IgD-negative memory B cell (primary cell): ENCODE results near the gene EXPH5. TPM values are rescaled to one million over a fixed set of nuclear protein-coding genes. Genes with fewer than 3 reads are reported as not detected.
A peak's percentile ranks its signal among the peaks of the same experiment; 100 is the strongest.

Experiments used
- H3K27ac Mint-ChIP-seq, 3 donors: one replicate each; pipeline ENCODE4 v1.8.0; 2020 to 2022; ENCODE audit warnings: mild to moderate bottlenecking in 3 of 3, mixed read lengths in 3 of 3, moderate library complexity in 1 of 3
- H3K27me3 Mint-ChIP-seq: one replicate; pipeline ENCODE4 v1.8.0; 2021; ENCODE audit warnings: mixed read lengths
- H3K36me3 Mint-ChIP-seq: one replicate; pipeline ENCODE4 v1.8.0; 2020; ENCODE audit warnings: mild to moderate bottlenecking, mixed read lengths
- H3K4me1 Mint-ChIP-seq, 3 donors: one replicate each; pipeline ENCODE4 v1.8.0; 2020 to 2022; ENCODE audit warnings: mixed read lengths in 3 of 3, mild to moderate bottlenecking in 1 of 3
- H3K4me3 Mint-ChIP-seq, 4 donors: one replicate each; pipeline ENCODE4 v1.8.0; 2020 to 2022; ENCODE audit warnings: mild to moderate bottlenecking in 4 of 4, mixed read lengths in 4 of 4, moderate library complexity in 3 of 4
- H3K9me3 Mint-ChIP-seq, 3 donors: one replicate each; pipeline ENCODE4 v1.8.0; 2020 to 2021; ENCODE audit warnings: mixed read lengths in 3 of 3, mild to moderate bottlenecking in 1 of 3
- polyA plus RNA-seq: library from polyadenylated mRNA; unstranded; fragments of 300-500 nt; fragmentation: Illumina TruSeq; gene quantifications from one replicate; pipeline ENCODE4 v1.2.3, GENCODE V29; 2021

The EXPH5 gene
- polyA plus RNA-seq, 1 donor from 2014 or later = 0.05 TPM

DNA sequence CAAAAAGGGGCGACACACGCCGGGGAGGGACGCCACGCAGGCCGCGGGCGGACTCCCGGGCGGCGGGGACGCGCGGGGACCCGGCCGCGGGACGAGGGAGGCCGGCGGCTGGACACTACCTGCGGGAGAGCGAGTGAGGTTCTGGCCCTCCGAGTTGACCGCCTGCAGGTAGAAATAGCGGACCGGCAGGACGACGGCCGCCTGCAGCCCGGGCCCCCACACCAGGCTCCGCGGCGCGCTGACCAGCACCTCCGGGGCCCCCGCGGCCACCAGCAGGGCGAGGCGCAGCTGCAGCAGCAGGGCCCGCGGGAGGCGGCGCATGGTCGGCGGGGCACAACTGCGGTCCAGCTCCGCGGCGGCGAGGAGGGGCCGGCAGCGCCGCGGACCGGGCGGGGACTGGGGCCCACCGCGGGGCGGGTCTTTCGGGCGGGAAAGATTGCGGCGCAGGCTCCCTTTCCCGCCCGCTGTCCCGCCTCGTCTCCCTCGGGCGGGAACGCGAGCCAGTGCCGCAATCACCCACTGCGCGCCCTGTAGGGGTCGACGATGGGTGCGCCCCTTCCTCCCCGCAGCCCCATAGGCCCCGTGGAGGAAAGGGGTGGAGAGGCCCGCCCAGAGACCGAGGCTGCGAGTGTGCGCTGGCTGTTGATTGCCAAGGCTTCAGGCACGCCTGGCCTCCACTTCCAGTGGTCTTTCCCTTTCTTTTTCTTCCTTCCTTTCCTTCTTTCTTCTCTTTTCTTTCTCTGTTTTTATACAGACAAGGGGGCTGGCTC is 95.3 kb downstream of the EXPH5 start, which contains the start of gene POGLUT3:
POGLUT3 (minus strand) TSS at position 339 of the 770 bp plus-strand sequence; CDS start at position 321, 18 bp downstream.
- no peaks in the 10 kb centered on the region for H3K9me3 Mint-ChIP-seq
- no peaks in the 10 kb centered on the region for H3K27me3 Mint-ChIP-seq
- H3K36me3 Mint-ChIP-seq = peaks cover 3% of the 10 kb centered on the region
- peak within 1 kb of the TSS; percentile 91 to 100 (median 100) for H3K4me3 Mint-ChIP-seq
- H3K4me1 Mint-ChIP-seq = peaks cover 11 to 18% (median 13%) of the 10 kb centered on the region in 3 donors
- peak within 1 kb of the TSS; percentile 71 to 99 (median 98) for H3K27ac Mint-ChIP-seq

DNA sequence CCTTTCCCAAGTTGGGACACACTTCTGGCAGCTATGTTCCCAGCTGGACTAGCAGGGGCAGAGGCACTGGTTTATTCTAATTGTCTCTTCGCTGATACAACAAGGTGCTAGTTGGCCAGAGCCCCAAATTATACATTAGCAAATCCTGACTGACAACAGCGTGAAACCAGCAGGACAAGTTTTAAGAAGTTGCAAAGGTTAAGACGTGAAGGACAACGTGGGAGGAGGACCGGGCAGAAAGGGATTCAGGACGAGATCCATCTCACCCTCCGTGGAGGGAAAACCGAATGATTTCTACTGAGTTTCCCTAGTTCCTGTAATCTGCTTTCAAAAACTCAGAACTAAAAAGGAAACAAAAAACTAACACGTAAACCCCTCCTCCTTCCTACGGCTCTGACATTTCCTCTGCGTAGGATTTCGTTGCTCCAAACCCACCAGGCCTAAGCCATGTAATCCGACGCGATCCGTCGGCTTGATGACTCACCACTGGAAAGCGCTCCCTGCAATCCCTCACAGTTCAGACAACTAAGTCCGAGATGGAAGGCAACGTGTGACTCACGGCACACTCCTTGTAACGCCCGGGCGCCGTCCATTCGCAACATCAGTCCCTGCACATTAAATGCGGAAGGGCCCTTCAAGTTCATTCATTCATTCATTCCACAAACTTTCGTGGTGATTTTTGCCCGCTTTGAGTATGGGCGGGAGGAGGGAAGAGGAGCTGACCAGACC is 96.1 kb downstream of the EXPH5 start:
- no peaks in the 10 kb centered on the region for H3K9me3 Mint-ChIP-seq
- peak overlapping the region; percentile 71 to 99 (median 98) for H3K27ac Mint-ChIP-seq
- peak overlapping the region; percentile 91 to 100 (median 100) for H3K4me3 Mint-ChIP-seq
- H3K27me3 Mint-ChIP-seq = no peaks in the 10 kb centered on the region
- peaks cover 11 to 18% (median 13%) of the 10 kb centered on the region in 3 donors for H3K4me1 Mint-ChIP-seq
- peaks cover 3% of the 10 kb centered on the region for H3K36me3 Mint-ChIP-seq

GRCh38 chr11:108496643-108497256 is 96.8 kb downstream of the EXPH5 start:
- H3K27me3 Mint-ChIP-seq = no peaks in the 10 kb centered on the region
- peak overlapping the region; percentile 71 to 99 (median 98) for H3K27ac Mint-ChIP-seq
- H3K4me3 Mint-ChIP-seq = peak overlapping the region; percentile 91 to 100 (median 100)
- H3K4me1 Mint-ChIP-seq = peaks cover 11 to 18% (median 13%) of the 10 kb centered on the region in 3 donors
- H3K9me3 Mint-ChIP-seq = no peaks in the 10 kb centered on the region
- peaks cover 3% of the 10 kb centered on the region for H3K36me3 Mint-ChIP-seq

- no peaks in the 10 kb centered on the region for H3K27me3 Mint-ChIP-seq
- H3K36me3 Mint-ChIP-seq = peaks cover 3% of the 10 kb centered on the region
- H3K9me3 Mint-ChIP-seq = no peaks in the 10 kb centered on the region
- peaks cover 11 to 18% (median 13%) of the 10 kb centered on the region in 3 donors for H3K4me1 Mint-ChIP-seq
- H3K27ac Mint-ChIP-seq = peak overlapping the region in 1 of 3 donors; percentile 31
- peak overlapping the region in 1 of 4 donors; percentile 31 for H3K4me3 Mint-ChIP-seq
Observed at GRCh38 chr11:108495326-108495725, 98.2 kb downstream of the EXPH5 start.

DNA sequence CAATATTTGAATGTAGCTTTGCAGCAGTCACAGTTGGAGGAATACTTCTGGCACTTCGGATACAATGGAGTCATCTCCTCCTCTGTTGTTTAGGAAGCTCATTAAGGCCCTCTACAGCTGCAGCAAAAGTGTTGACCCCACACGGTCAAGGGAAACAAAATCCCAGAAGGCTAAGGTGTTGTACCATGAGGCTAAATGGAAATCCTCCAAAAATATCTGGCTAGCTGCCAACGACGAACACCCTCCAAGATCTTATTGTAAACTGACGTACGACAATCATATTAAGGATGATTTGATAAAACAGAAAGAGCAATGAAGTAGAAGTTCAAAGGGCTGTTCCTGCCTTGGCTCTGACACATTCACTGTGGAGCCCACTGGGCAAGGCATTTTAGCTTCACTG is 99.4 kb downstream of the EXPH5 start:
- Mint-ChIP-seq H3K4me1 (peaks cover 11 to 18% (median 13%) of the 10 kb centered on the region in 3 donors), H3K27ac (peak overlapping the region in 1 of 3 donors; percentile 2), H3K9me3 (no peaks in the 10 kb centered on the region), H3K36me3 (peaks cover 3% of the 10 kb centered on the region), H3K4me3 (peak overlapping the region in 1 of 4 donors; percentile 31), H3K27me3 (no peaks in the 10 kb centered on the region)

DNA sequence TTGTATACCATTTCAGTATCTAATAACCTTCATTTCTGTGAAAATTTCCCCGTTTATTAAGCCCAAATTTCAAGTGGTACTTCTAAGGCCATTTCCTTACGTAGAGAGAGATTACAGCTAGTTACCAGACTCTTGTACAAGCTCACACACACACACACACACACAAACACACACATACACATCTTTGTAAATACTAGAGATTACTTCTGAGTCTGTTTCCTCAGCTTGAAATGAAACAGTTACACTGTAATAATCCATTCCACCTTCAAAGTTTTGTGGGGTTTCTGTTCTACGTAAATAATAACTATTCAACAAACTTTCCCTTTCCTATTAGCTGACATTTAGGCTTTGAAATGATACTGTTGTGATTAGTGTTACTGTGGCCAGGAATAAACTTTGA is 101.6 kb downstream of the EXPH5 start:
- H3K27ac Mint-ChIP-seq = no peak overlapping the region
- H3K4me3 Mint-ChIP-seq = no peak overlapping the region
- H3K36me3 Mint-ChIP-seq = peaks cover 7% of the 10 kb centered on the region
- no peaks in the 10 kb centered on the region for H3K27me3 Mint-ChIP-seq
- no peaks in the 10 kb centered on the region for H3K9me3 Mint-ChIP-seq
- peaks cover 3 to 17% (median 6%) of the 10 kb centered on the region in 3 donors for H3K4me1 Mint-ChIP-seq

- no peaks in the 10 kb centered on the region for H3K27me3 Mint-ChIP-seq
Observed at GRCh38 chr11:108486828-108487227, 106.7 kb downstream of the EXPH5 start.

GRCh38 chr11:108486331-108486730 is 107.2 kb downstream of the EXPH5 start:
- Mint-ChIP-seq H3K4me3 (no peak overlapping the region), H3K4me1 (no peaks in the 10 kb centered on the region), H3K27me3 (no peaks in the 10 kb centered on the region), H3K27ac (no peak overlapping the region), H3K36me3 (peaks cover 10% of the 10 kb centered on the region), H3K9me3 (no peaks in the 10 kb centered on the region)

More at GRCh38 chr11:108486828-108487227, 106.7 kb downstream of the EXPH5 start:
- no peak overlapping the region for H3K4me3 Mint-ChIP-seq
- H3K36me3 Mint-ChIP-seq = peaks cover 10% of the 10 kb centered on the region
- no peak overlapping the region for H3K27ac Mint-ChIP-seq
- H3K4me1 Mint-ChIP-seq = no peaks in the 10 kb centered on the region
- H3K9me3 Mint-ChIP-seq = no peaks in the 10 kb centered on the region

DNA sequence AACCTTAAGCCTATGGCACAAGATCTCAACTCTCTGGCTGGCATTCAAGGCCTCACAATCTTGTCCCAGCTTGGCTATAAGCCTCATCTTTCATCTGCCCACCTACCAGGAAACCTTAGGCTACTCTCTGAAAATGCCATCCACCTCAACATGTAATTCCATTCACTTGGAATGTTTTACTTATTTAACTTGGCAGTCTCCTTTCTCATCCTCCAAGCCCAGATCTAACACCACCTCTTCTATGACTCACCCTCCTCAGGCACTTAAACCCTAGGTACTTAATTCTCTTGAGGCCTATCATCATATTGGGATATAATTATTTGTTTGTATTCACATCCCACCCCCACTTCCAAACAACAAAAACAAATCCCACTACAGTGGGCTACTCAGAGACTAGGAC is 110.4 kb downstream of the EXPH5 start:
- H3K4me1 Mint-ChIP-seq = no peaks in the 10 kb centered on the region
- peak overlapping the region in 1 of 3 donors; percentile 51 for H3K27ac Mint-ChIP-seq
- H3K4me3 Mint-ChIP-seq = no peak overlapping the region
- no peaks in the 10 kb centered on the region for H3K27me3 Mint-ChIP-seq
- H3K9me3 Mint-ChIP-seq = no peaks in the 10 kb centered on the region
- H3K36me3 Mint-ChIP-seq = peaks cover 8% of the 10 kb centered on the region

GRCh38 chr11:108474664-108475463 is 118.7 kb downstream of the EXPH5 start:
- no peaks in the 10 kb centered on the region for H3K27me3 Mint-ChIP-seq
- H3K9me3 Mint-ChIP-seq = no peaks in the 10 kb centered on the region
- no peaks in the 10 kb centered on the region for H3K4me1 Mint-ChIP-seq
- no peak overlapping the region for H3K4me3 Mint-ChIP-seq
- H3K27ac Mint-ChIP-seq = no peak overlapping the region
- peaks cover 5% of the 10 kb centered on the region for H3K36me3 Mint-ChIP-seq

GRCh38 chr11:108472681-108473080 is 120.9 kb downstream of the EXPH5 start:
- Mint-ChIP-seq H3K4me1 (peaks cover 0 to 5% (median 2%) of the 10 kb centered on the region in 3 donors), H3K4me3 (no peak overlapping the region), H3K27ac (no peak overlapping the region), H3K27me3 (no peaks in the 10 kb centered on the region), H3K9me3 (no peaks in the 10 kb centered on the region), H3K36me3 (peaks cover 5% of the 10 kb centered on the region)

- H3K27me3 Mint-ChIP-seq = no peaks in the 10 kb centered on the region
Observed at GRCh38 chr11:108468478-108468864, 125.1 kb downstream of the EXPH5 start.

DNA sequence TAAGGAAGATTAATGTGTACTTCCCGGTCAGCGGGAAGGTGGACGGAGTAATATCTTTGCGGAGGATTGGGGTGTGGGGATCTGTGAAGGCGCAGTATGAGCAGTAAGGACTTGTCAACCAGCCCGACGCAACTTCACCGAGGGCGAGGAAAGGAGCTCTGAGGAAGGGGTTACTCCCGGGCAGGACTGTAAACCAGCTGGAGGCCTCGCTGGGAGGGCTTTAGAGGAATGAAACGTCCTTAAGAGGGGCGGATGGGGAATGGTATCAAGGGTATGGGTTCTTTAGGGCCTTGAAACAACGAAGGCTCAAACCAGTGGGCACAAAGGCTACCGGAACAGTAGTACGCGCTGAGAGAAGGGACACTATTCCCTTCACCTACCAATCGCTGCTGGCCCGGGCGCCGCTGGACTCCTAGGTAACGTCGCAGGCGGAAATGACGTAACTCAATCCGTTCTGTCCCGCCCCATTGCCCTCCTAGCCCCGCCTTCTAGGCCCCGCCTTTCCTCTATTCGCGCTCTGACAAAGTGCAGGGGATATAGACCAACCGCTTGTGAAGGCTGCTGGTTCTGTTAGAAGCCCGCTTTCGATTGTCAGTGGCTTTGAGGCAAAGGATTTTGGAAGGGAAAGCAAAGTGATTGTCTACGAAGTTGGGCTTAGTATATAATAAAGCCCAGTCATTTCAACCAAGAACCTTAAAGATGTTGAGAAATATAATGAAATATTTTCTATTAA is 126.3 kb downstream of the EXPH5 start, which contains the start of gene C11orf65:
C11orf65 (minus strand) TSS at position 439 of the 733 bp plus-strand sequence. CDS start 5,970 bp downstream, outside the sequence.
- Mint-ChIP-seq H3K36me3 (no peaks in the 10 kb centered on the region), H3K27me3 (no peaks in the 10 kb centered on the region), H3K27ac (peak within 1 kb of the TSS; percentile 95 to 100 (median 99)), H3K4me3 (peak within 1 kb of the TSS; percentile 92 to 99 (median 98)), H3K9me3 (no peaks in the 10 kb centered on the region), H3K4me1 (peaks cover 3 to 18% (median 4%) of the 10 kb centered on the region in 3 donors)

More at GRCh38 chr11:108468478-108468864, 125.1 kb downstream of the EXPH5 start:
- H3K4me1 Mint-ChIP-seq = peaks cover 3 to 18% (median 4%) of the 10 kb centered on the region in 3 donors
- no peaks in the 10 kb centered on the region for H3K36me3 Mint-ChIP-seq
- H3K4me3 Mint-ChIP-seq = peak overlapping the region; percentile 26 to 99 (median 95)
- H3K9me3 Mint-ChIP-seq = no peaks in the 10 kb centered on the region
- peak overlapping the region in 2 of 3 donors; percentile 95 to 100 for H3K27ac Mint-ChIP-seq
